Ishikawa (cell line): Measurements from ENCODE around the gene TAS2R5.

Source experiments
- CEBPB ChIP-seq: IDR thresholded peaks from 2 replicates; pipeline ENCODE4 v1.6.1; 2012
- CREB1 ChIP-seq: IDR thresholded peaks from 2 replicates; pipeline ENCODE4 v1.6.1; 2012; ENCODE audit warnings: low read depth
- EGR1 ChIP-seq: IDR thresholded peaks from 2 replicates; pipeline ENCODE4 v1.6.1; 2012
- EP300 ChIP-seq: IDR thresholded peaks from 2 replicates; pipeline ENCODE4 v1.6.1; 2012; ENCODE audit warnings: borderline replicate concordance
- FOXM1 ChIP-seq: IDR thresholded peaks from 2 replicates; pipeline ENCODE4 v1.6.1; 2012; ENCODE audit warnings: low read depth, borderline replicate concordance
- MAX ChIP-seq: IDR thresholded peaks from 2 replicates; pipeline ENCODE4 v1.6.1; 2012
- NFIC ChIP-seq: IDR thresholded peaks from 2 replicates; pipeline ENCODE4 v1.6.1; 2012
- RAD21 ChIP-seq: IDR thresholded peaks from 2 replicates; pipeline ENCODE4 v1.6.1; 2012; ENCODE audit warnings: low read depth
- REST ChIP-seq: IDR thresholded peaks from 2 replicates; pipeline ENCODE4 v1.6.1; 2012; ENCODE audit warnings: low read depth, mild to moderate bottlenecking
- TAF1 ChIP-seq: IDR thresholded peaks from 2 replicates; pipeline ENCODE4 v1.6.1; 2012; ENCODE audit warnings: low read depth, mild to moderate bottlenecking
- TCF12 ChIP-seq: IDR thresholded peaks from 2 replicates; pipeline ENCODE4 v1.6.1; 2012; ENCODE audit warnings: low read depth
- TEAD4 ChIP-seq: IDR thresholded peaks from 2 replicates; pipeline ENCODE4 v1.6.1; 2012
- YY1 ChIP-seq: IDR thresholded peaks from 2 replicates; pipeline ENCODE4 v1.6.1; 2012; ENCODE audit warnings: low read depth
- ZBTB7A ChIP-seq: IDR thresholded peaks from 2 replicates; pipeline ENCODE4 v1.6.1; 2012; ENCODE audit warnings: low read depth
- TF ChIP-seq, protein P1 (sequence below): IDR thresholded peaks from 2 replicates; pipeline ENCODE4 v1.6.1; 2012

TAS2R5 gene

GRCh38 chr7:141752634-141753033 lies 37.4 kb upstream of the TAS2R5 start:
- TF ChIP-seq YY1 (no peak), FOXM1 (no peak), CEBPB (no peak), MAX (no peak)
- TF ChIP-seq, protein P1, sequence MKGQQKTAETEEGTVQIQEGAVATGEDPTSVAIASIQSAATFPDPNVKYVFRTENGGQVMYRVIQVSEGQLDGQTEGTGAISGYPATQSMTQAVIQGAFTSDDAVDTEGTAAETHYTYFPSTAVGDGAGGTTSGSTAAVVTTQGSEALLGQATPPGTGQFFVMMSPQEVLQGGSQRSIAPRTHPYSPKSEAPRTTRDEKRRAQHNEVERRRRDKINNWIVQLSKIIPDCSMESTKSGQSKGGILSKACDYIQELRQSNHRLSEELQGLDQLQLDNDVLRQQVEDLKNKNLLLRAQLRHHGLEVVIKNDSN, result no peak

- TF ChIP-seq YY1, result no peak
- no peak for TF ChIP-seq NFIC
- TF ChIP-seq RAD21, result peak; percentile 16; the same call in 1 of the 2 replicates
- TF ChIP-seq EP300, result no peak
These were observed 35.1 kb upstream of the TAS2R5 start for GRCh38 chr7:141754939-141755338.

DNA sequence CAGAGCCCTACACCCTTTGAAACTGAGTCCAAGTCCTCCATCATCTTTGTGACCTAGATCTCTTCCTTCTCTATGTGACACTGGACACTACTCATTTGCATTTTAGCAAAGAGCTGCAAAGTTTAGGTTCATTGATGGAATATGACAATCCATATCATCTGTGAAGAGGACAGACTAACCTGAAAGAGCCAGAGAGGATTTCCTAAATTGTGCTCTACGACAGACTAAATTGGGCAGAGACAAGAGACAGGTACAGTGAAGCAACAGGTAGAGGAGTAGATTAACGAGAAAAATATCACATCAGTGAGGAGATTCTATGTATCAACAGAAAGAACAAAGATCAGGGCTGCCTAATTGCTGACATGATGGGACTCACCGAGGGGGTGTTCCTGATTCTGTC lies 26.2 kb upstream of the TAS2R5 start, which contains the start of gene TAS2R3:
Gene TAS2R3 (plus strand): TSS at position 301 of the 400 bp plus-strand sequence. CDS start 62 bp downstream, at position 363.
- TF ChIP-seq, protein P1, result no peak
- TF ChIP-seq EP300, result no peak
- TF ChIP-seq ZBTB7A, result no peak

GRCh38 chr7:141776374-141776773 lies 13.6 kb upstream of the TAS2R5 start, which contains the start of gene TAS2R4:
Gene TAS2R4 (plus strand): TSS chr7:141776674. CDS start chr7:141778489, 1,815 bp downstream.
- no peak for TF ChIP-seq NFIC

DNA sequence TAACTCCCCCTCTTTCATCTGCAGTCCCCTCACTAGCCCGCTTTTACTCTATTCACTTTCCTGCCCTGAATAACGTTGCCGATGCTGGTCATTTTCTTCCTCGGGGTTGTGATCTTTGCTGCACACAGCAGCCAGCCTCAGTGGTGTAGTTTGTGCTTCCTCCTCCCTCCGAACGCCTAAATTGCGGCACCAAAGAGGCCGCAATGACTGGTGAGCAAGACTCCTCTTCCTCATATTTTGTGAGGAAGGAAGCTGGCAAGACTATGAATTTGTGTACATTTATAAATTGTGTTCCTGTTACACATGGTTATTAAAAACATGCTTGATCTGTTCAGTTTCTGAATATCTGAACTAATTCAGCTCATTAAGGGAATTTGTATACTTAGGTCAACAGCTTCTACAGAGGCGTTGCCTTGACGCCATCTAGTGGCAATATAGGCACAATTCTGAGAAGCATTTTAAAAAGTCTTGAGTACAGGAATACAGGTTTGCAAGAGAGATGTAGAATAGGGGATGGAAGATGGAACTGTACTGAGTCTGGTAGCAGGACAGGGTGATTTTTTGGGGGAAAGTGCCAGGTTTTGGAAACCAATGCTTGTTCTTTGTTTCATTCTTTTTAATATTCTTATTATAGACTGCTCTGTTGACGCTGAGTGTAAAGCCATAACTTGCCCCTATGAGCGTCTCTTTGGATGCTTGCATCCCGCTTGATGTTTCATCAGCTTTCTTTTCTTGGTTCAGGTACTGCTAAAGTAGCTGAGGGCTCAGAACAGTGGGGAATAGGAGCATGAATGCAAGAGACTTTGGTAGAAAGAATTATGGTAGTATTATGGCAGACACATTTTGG lies 4.1 kb upstream of the TAS2R5 start:
- TF ChIP-seq FOXM1, result no peak
- TF ChIP-seq RAD21, result peak; percentile 59
- no peak for TF ChIP-seq MAX
- TF ChIP-seq ZBTB7A, result no peak

GRCh38 chr7:141788296-141788695 lies 1.7 kb upstream of the TAS2R5 start:
- TF ChIP-seq MAX, result no peak

GRCh38 chr7:141792526-141792925 lies 2.5 kb downstream of the TAS2R5 start:
- no peak for TF ChIP-seq TEAD4
- no peak for TF ChIP-seq MAX
- no peak for TF ChIP-seq EP300
- TF ChIP-seq FOXM1, result no peak
- TF ChIP-seq TCF12, result no peak
- TF ChIP-seq EGR1, result no peak
- TF ChIP-seq NFIC, result no peak
- no peak for TF ChIP-seq ZBTB7A
- no peak for TF ChIP-seq YY1
- no peak for TF ChIP-seq CEBPB
- TF ChIP-seq TAF1, result no peak
- no peak for TF ChIP-seq RAD21
- TF ChIP-seq REST, result no peak
- no peak for TF ChIP-seq CREB1
- TF ChIP-seq, protein P1, result no peak

DNA sequence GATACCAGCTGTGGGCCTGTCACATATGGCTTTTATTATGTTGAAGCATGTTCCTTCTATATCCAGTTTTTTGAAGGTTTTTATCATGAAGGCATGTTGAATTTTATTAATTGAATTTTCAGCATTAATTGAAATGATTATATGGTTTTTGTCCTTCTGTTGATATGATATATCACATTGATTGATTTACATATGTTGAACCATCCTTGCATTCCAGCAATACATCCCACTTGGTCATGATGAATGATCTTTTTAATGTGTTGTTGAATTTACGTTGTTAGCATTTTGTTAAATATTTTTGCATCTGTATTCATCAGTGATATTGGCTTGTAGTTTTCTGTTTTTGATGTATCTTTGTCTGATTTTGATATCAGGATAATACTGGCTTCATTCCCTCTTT lies 30.1 kb downstream of the TAS2R5 start:
- TF ChIP-seq, protein P1, result no peak
- TF ChIP-seq EP300 (no peak), ZBTB7A (no peak), TAF1 (no peak), CREB1 (no peak)
